Renal pelvis (tissue), 4 donors: Measurements from ENCODE around the gene TSSK2. TPM values are rescaled to one million over a fixed set of nuclear protein-coding genes. Genes with fewer than 3 reads are reported as not detected.

Experiments used
- DNase-seq: peaks from one replicate; pipeline ENCODE4 v3.0.0-alpha.2; 2013
- polyA plus RNA-seq, 3 donors: library from polyadenylated mRNA; unstranded; fragments of 120-200 nt; gene quantifications; one replicate each; pipeline ENCODE4 v1.2.1, GENCODE V29; 2013; ENCODE audit not compliant: insufficient read length in 3 of 3

TSSK2 gene
- polyA plus RNA-seq, 3 donors, result not detected

DNA sequence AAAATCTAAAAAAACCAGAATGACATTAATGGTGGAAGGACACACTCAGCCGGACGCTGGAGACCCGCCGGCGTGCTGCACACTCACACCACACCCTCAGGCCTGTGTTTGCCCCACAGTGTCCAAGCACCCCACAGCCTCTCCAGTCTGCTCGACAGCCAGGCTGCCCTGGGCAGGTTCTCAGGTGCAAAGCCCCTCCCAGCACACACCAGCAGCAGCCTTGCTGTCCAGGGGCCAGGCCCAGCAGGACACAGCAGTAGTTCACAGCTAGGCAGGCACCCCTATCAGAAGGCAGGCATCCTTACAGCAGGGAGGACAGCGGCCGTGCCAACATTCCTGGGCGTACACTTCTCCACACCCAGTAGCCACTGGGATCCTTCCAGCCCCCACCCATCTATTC is 49.1 kb downstream of the TSSK2 start:
- no peak for DNase-seq

DNA sequence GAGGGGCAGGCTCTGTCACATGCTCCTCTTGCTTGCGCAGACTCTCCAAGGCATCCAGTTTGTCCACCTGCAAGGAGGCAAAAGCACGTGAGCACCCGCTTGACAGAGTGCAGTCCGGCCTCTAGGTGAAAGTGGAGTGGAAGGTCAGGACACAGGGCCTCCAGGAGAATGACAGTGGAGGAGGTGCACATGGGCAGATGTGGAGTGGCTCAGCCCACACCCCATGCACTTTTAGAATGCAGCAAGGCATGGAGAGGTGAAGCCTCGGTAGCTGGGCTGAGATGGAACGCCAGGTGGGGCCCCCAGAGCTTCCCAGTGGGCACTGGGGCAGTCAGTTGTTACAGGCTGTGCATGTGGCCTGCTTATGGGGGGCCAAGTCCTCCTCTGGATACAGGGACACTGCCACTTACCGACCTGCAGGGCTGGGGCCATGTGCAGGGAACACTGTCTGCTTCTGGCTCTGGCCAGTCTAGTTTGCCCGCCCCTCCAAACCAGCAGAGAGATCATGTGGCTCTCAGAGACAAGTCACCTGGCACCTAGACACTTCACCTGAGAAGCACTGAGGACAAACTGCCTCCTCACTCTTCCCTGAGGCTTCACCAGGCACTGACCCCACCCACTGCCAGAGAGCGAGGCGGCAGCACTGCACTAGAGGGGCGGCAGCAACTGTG is 49.8 kb downstream of the TSSK2 start:
- no peak for DNase-seq

DNA sequence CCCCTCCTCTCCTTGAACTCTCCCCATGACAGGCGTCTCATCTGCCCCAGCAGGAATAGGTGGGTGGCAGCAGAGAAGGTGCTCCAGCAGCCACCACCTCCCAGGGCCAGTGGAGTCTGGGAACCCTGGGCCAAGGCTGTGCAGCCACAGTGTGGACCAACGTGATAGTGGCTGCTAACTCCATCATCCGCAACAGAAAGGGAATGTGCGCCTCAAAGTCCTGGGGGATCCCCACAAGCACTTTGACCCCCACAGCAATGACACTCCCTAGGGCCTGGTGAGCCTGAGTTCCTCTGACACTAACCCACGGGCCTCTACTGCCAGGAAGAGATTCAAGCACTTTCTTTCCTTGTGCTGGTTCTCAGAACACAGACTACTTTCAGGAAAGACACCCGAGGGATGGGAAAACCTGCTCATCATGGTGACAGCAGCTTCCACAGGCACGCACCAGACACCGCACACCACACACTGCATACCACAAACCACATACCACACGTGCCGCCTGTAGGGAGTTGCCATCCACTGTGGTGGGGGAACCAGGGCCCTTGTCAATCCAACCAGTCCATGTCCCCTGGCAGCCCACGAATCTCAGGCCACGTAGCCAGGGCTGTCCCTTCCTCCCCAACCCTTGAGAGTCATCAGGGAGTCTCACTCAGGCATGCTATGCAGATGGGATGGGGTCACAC is 50.8 kb downstream of the TSSK2 start:
- no peak for DNase-seq

Other genes starting within 250 kb of the TSSK2 start
- 10 to 100 TPM; 12.9 to 14.4 (median 13.6) TPM for gene DGCR6, start 225.0 kb upstream of the TSSK2 start, polyA plus RNA-seq
- gene PRODH, start 195.0 kb upstream of the TSSK2 start, polyA plus RNA-seq, result 10 to 100 TPM; 27.2 to 30.4 (median 28.9) TPM
- 10 to 100 TPM; 75.2 to 88.1 (median 81.3) TPM for gene DGCR2, start 8.9 kb upstream of the TSSK2 start, polyA plus RNA-seq
- gene ESS2, start 13.3 kb downstream of the TSSK2 start, polyA plus RNA-seq, result 10 to 100 TPM; 15.3 to 18.7 (median 16.7) TPM
- not detected for gene GSC2, start 19.0 kb downstream of the TSSK2 start, polyA plus RNA-seq
- gene SLC25A1, start 47.4 kb downstream of the TSSK2 start, polyA plus RNA-seq, result 100 to 1,000 TPM in 1 of 3 donors, 10 to 100 TPM in 2; 85.8 to 105 (median 86.6) TPM
- 1 to 10 TPM; 4.8 to 8.4 (median 5.4) TPM for gene CLTCL1, start 160.4 kb downstream of the TSSK2 start, polyA plus RNA-seq